Mucosa of descending colon (tissue), 3 donors: ENCODE data around the gene ZSCAN21. TPM values are rescaled to one million over a fixed set of nuclear protein-coding genes. Genes with fewer than 3 reads are reported as not detected.

Experiments
- ATAC-seq: fragments of 200-7000 bp; cut with Tn5 transposase; one replicate; pipeline ENCODE4 v1.9.1; 2020; ENCODE audit warnings: mild to moderate bottlenecking, moderate library complexity
- DNase-seq, 3 donors: peaks; one replicate each; pipeline ENCODE4 v3.0.0-alpha.2; 2020
- H3K36me3 ChIP-seq: fragments of 200-600 bp; one replicate; pipeline ENCODE4 v1.8.0; 2021; ENCODE audit warnings: low read depth, mild to moderate bottlenecking
- H3K4me1 ChIP-seq: fragments of 200-600 bp; one replicate; pipeline ENCODE4 v1.8.0; 2021; ENCODE audit warnings: low read depth, mild to moderate bottlenecking
- H3K4me3 ChIP-seq: fragments of 200-600 bp; one replicate; pipeline ENCODE4 v1.8.0; 2021; ENCODE audit warnings: mild to moderate bottlenecking
- H3K9me3 ChIP-seq: fragments of 200-600 bp; one replicate; pipeline ENCODE4 v1.8.0; 2021; ENCODE audit warnings: mild to moderate bottlenecking
- CTCF ChIP-seq: fragments of 200-600 bp; IDR thresholded peaks from one replicate; pipeline ENCODE4 v1.8.0; 2022; ENCODE audit warnings: antibody characterized with exemption, mild to moderate bottlenecking
- intact Hi-C, 2 donors: fragments of 100-400 bp; cut with DNase I in 1 of 2; cut with micrococcal nuclease in 1 of 2; formaldehyde crosslinking; loops; one replicate each; pipeline versions ENCODE4 v1.11.0 to v1.11.1; 2022; cut with DNase I, micrococcal nuclease
- total RNA-seq, 3 donors: library from RNA; stranded (reverse); fragmentation: NEBNext Ultra II Directional in 2 of 3; extraction: Animal tissue kit (Norgen Biotek cat#: 25700) in 2 of 3; gene quantifications; one replicate each; pipeline versions ENCODE4 v1.2.1 to v1.2.4, GENCODE V29; 2021 to 2023
- donor health status: DM: no; HTN: no; CAD: no; lungs with moderate emphysema.
- donor health status: DM: no; HTN: no; CAD: no.
- donor health status: DM: no; HTN: yes; CAD: no.

The ZSCAN21 gene
- total RNA-seq, 3 donors from 2014 or later = 6.9 to 13.9 (median 7.7) TPM

DNA sequence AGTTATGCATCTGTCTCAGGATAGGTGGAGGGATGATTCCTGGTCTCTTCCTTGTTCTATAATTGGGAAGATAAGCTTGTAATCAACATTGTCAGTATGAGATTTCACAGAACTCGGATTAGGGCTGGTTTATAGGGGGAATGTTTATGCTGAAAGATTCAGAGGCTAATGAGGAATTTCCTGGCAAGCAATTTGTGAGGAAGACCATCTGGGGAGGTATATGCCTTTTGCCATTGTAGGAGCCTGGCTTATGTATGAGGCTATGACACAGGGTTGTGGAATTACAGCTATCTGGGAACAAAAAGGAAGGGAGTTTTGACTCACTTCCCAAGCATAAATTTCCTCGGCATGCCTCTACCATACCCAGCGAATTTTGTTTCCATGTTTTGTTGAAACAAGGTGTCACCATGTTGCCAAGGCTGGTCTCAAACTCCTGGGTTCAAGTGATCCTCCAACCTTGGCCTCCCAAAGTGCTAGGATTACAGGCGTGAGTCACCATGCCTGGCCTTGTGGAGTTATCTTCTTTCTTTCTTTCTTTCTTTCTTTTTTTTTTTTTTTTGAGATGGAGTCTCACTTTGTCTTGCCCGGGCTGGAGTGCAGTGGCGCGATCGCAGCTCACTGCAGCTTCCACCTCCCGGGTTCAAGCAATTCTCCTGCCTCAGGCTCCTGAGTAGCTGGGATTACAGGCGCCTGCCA is 37.6 kb downstream of the ZSCAN21 start:
- intact Hi-C loops = no loop called here
- no peak for ATAC-seq
- H3K36me3 ChIP-seq = peaks cover 7% of the 10 kb centered on the region
- no peaks in the 10 kb centered on the region for H3K9me3 ChIP-seq
- DNase-seq = no peak
- TF ChIP-seq CTCF = no peak
- H3K4me3 ChIP-seq = no peak overlapping the region
- peaks cover 12% of the 10 kb centered on the region for H3K4me1 ChIP-seq

DNA sequence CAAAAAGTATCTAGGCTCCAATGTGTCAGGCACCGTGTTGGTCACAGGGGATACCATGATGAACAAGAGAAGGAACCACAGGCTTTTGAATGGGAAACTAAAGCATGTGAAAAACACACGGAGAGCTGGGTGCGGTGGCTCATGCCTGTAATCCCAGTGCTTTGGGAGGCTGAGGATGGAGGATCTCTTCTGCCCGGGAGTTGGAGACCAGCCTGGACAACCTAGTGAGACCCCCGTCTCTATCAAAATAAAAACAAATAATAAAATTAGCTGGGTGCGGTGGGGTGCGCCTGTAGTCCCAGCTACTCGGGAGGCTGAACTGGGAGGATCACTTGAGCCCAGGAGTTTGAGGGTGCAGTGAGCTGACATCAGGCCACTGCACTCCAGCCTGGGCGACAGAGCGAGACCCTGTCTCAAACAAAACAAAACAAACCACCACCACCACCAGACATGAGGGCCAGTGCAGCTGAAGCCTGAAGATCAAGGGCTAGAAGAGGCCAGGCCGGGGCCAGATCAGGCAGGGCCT is 38.6 kb downstream of the ZSCAN21 start:
- DNase-seq (no peak), ATAC-seq (no peak)
- TF ChIP-seq CTCF = no peak
- Histone ChIP-seq H3K4me3 (no peak overlapping the region), H3K4me1 (peaks cover 6% of the 10 kb centered on the region), H3K36me3 (peaks cover 7% of the 10 kb centered on the region), H3K9me3 (no peaks in the 10 kb centered on the region)
- intact Hi-C loops = no loop called here

DNA sequence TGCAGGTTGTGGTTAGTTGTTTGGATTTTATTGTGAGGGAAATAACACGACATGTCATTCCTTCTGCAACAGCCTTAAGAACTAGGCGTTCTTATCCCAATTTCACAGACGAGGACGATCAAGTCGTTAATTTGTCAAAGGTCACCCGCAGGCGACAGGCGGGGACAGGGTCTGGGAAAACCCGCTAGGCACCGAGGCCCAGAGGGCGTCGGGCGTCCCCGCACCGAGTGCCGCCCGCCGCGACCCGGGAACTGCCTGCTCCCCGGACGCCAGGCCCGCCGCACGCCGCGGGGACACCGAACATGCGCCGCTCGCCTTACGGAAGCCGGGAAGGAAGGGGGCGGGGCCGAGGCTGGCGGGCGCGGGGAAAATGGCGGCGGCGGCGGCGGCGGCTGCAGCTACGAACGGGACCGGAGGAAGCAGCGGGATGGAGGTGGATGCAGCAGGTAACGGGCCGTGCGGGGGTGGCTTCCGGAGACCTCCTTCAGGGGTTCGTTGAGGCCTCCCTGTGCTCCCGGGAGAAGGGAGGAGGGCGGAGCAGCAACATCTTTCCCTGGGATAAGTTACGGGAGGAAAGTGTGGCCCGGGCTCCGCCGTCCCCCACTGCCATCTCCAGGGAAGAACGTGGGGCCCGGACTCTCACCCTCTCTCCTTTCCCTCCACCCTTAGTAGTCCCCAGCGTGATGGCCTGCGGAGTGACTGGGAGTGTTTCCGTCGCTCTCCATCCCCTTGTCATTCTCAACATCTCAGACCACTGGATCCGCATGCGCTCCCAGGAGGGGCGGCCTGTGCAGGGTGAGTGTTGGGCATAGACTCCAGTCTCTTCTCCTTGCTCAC is 39.3 kb downstream of the ZSCAN21 start, which contains the start of gene COPS6:
COPS6 (plus strand) TSS at position 349 of the 837 bp plus-strand sequence; CDS start at position 371, 22 bp downstream.
- H3K36me3 ChIP-seq = peaks cover 7% of the 10 kb centered on the region
- intact Hi-C loops = no loop called here
- H3K4me3 ChIP-seq = peak within 1 kb of the TSS; percentile 82
- peaks cover 6% of the 10 kb centered on the region for H3K4me1 ChIP-seq
- H3K9me3 ChIP-seq = no peaks in the 10 kb centered on the region
- TF ChIP-seq CTCF = no peak
- DNase-seq (peak; percentile 90 to 93 (median 93)), ATAC-seq (peak; percentile 94)

DNA sequence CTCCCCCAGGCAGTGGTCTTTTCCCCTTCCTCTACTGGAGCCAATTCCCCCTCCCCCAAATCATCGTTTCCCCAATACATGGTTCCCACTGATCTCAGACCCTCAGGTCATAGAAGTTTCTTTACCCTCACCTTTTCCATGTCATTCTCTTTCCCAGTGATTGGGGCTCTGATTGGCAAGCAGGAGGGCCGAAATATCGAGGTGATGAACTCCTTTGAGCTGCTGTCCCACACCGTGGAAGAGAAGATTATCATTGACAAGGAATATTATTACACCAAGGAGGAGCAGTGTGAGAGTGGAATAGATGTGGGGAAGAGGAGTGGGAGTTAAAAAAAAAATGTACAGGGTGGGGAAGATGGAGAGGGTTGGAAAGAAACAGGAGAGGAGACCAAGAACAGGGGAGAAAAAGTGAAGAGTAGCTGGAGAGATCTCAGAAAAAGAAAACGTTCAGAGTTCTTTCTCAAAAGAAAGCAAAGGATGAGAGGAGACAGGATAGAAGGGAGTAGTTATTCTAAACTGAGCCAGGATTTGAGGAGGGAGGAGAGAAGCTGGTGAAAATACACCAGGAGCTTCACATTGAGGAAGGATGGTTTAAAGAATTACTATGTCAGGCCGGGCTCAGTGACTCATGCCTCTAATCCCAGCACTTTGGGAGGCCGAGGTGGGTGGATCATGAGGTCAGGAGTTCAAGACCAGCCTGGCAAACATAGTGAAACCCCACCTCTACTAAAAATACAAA is 40.1 kb downstream of the ZSCAN21 start:
- Histone ChIP-seq H3K4me3 (peak overlapping the region; percentile 82), H3K4me1 (peaks cover 6% of the 10 kb centered on the region), H3K9me3 (no peaks in the 10 kb centered on the region), H3K36me3 (peaks cover 7% of the 10 kb centered on the region)
- DNase-seq = no peak
- intact Hi-C loops = no loop called here
- no peak for TF ChIP-seq CTCF
- ATAC-seq = no peak
